ENCODE data around the gene SERPINB12.

Gene SERPINB12

GRCh38 chr18:63604791-63605567 is 62.8 kb downstream of the SERPINB12 start:
- no peak for DNase-seq

- no peak for DNase-seq
Observed at GRCh38 chr18:63606526-63606925, 64.4 kb downstream of the SERPINB12 start.

- no peak for DNase-seq
Observed at GRCh38 chr18:63613420-63613819, 71.3 kb downstream of the SERPINB12 start.

GRCh38 chr18:63617049-63617914 is 75.1 kb downstream of the SERPINB12 start:
- DNase-seq, result no peak

GRCh38 chr18:63617915-63618234 is 75.7 kb downstream of the SERPINB12 start:
- no peak for DNase-seq
